ENCODE measurements around the gene NXN.
"Not testable (repeated sequence)": the region's sequence is repeated elsewhere in the genome, so short reads cannot be mapped to it uniquely, and the experiment has no call there.

The NXN gene

GRCh38 chr17:915538-916201 lies 63.9 kb downstream of the NXN start:
- peak; percentile 69 for DNase-seq

DNA sequence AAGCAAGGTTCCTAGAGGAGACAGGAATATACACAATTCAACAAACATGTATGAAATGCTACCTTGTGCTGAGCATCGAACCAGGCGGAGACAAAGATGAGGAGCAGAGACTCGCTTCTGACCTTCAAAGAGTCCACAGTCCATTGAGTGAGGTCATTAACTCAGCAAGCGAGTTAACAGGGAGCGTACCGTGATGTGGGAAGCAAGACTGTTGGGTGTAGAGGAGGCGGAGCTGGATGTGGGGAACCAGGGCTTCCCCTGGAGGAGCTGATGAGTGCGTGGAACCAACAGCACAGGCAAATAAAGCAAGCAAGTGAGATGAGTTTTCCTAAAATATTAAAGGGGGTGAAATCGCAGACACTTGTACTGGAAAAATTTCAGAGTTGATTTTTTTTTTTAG lies 65.0 kb downstream of the NXN start:
- no peak for DNase-seq

- DNase-seq, result no peak
Observed at GRCh38 chr17:913207-913606, 66.4 kb downstream of the NXN start.

- no peak for DNase-seq
Observed at GRCh38 chr17:909642-910323, 69.8 kb downstream of the NXN start.

- no peak for DNase-seq
Observed at GRCh38 chr17:907725-908124, 71.9 kb downstream of the NXN start.

DNA sequence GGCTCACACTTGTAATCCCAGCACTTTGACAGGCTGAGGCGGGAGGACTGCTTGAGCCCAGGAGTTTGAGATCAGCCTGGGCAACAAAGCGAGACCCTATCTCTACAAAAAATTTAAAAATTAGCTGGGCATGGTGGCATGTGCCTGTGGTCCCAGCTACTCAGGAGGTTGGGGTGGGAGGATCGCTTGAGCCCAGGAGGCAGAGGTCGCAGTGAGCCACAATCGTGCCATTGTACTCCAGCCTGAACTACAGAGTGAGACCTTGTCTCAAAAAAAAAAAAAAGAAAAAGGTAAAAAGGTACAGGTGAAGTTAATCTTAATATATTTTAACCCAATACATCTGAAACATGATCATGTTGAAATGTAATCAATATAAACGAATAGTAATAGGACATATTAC lies 73.9 kb downstream of the NXN start:
- DNase-seq, result not testable (repeated sequence)

DNA sequence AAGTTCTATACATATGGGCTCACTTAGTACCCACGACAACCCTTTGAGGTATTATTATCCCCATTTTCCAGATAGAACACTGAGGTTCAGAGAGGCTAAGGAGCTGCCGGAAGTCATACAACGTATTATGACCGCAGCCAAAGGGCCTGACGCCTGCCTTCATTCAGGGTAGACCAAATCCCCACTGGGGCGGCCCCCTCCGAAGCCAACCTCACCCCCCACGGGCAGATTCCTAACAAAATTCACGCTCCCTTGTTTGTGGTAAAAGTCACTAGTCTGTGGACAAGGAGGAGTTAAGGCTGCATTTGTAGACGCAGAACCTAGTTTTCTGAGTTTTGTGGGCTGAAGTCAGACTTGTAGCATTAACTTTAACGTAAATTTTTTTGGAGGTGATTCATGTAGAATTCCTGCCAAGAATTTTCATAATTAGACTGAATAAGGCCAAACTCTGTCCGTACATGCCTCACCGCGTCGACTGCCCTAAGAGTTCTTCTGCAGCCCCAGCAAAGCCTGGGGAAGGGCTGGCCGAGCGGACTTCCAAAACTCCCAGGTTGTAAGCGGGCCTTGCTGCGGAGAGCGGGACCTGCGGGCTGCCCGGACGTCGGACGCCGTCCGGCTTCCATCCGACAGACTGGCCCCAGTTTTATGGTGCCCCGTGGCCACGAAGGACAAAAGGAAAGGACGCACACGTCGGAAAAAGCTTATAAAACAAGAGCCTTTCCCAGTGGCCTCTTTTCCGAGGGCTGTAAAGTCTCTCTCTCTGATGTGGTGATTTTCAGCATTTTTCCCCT lies 75.7 kb downstream of the NXN start:
- DNase-seq, result no peak

DNA sequence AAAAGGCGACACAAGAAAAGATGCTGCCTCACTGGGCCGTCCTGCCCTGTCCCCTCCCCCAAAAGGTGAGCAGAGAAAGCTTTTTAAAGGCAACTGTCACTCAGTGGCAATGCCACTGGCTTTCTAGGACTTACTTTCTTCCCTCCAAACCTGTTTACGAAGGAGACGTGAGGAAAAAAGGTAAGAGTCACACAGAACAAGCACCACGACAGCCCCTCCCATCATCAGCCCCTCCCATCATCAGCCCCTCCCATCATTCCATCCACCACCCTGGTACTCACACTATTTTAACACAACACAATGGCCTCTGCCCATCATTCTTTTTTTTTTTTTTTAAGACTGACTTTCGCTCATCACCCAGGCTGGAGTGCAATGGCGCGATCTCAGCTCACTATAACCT lies 77.1 kb downstream of the NXN start:
- DNase-seq, result no peak

DNA sequence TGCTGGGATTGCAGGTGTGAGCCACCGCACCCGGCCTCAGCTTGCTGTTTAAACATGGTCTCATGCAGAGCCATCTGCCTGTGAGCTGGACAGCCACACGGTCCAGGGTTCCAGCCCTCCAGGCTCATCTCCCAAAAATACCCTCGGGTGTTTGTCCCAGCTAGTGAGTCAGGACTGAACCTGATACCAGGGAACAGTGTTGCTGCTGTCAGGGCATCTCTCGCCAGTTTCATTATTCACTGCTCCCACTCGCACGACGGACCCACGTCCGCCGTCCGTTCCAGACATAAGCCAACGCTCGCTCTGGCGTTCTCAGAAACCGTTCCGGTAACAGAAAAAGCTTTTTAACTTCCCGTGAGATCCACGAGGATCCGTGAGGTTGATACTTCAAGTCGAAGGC lies 77.6 kb downstream of the NXN start:
- DNase-seq, result no peak

GRCh38 chr17:901191-901950 lies 78.2 kb downstream of the NXN start:
- DNase-seq, result no peak

- DNase-seq, result no peak
Observed at GRCh38 chr17:900336-900934, 79.1 kb downstream of the NXN start.

DNA sequence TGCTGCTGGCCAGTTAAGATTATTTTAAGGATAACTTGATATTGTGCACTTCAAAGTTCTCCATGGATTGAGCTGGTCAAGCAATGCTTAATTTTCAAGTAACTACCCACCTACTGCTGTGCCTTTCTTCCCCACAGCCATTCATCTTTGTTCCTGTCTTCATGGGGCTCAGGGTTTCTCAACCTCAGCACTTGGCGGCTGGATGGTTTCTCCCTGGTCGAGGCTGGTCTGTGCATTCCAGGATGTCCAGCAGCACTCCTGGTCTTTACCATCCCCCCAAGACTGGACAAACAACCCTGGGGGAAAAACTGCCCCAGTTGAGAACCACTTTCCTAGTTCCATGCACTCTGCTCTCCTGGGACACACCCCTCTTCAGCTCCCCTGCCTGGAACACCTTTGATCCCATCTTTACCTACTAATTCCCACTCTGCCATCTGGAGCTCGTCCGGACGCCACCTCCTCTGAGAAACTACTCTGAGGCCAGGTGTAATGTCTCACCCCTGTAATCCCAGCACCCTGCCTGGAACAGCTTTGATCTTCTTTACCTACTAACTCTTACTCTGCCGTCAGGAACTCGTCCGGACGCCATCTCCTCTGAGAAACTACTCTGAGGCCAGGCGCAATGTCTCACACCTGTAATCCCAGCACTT lies 81.5 kb downstream of the NXN start:
- no peak for DNase-seq

DNA sequence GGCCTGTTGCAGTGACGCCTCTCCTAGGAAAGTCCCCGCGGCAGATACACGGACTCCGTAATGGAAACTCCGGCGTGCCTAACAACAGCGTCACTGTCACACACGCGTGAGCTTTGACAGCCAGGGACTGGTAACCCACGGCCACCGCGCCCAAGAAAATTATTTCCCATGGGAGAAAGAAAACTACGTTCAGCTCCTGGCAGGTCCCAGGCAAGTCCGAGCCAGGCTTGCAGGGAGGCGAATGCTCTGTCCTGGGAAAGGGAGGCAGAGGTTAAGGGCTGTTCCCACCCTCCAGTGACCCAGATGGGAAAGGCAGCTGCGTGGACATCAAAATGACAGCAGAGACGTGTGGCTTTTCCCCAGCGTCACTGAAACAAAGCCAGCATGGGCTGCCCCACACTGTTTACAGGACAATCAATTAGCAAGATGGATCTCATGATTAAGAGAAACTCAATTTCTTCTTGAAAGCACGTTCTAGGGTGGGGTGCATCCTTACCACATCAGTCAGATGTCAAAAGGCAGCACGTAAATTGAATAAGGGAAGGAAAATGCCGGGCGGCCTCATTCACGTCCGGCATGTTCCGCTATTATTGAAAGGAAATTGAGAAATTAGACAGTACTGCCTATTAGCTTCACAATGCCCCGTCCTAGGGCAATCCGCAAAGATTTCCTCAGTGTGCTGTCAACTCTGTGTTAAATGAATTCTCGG lies 82.5 kb downstream of the NXN start:
- DNase-seq, result no peak

GRCh38 chr17:896454-896853 lies 83.1 kb downstream of the NXN start:
- no peak for DNase-seq

DNA sequence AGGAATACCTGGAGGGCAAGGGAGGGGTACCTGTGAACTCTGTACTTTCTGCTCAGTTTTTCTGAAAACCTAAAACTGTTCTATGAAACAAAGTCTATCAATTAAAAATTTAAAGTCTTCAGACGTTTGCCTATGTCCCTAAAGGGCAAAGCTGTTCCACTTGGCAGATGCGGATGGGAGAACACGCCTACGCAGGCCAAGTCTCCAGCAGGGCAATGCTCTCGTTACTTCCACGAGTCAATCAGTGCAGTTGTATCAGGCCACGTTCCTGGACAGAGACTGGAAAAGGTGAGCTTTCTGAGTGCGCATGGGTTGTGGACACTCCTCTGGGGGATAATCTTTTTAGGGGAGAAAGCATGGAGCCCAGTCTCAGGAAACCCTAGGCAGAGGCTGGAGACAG lies 86.6 kb downstream of the NXN start:
- DNase-seq, result no peak

- DNase-seq, result no peak
Observed at GRCh38 chr17:888998-889441, 90.6 kb downstream of the NXN start.

DNA sequence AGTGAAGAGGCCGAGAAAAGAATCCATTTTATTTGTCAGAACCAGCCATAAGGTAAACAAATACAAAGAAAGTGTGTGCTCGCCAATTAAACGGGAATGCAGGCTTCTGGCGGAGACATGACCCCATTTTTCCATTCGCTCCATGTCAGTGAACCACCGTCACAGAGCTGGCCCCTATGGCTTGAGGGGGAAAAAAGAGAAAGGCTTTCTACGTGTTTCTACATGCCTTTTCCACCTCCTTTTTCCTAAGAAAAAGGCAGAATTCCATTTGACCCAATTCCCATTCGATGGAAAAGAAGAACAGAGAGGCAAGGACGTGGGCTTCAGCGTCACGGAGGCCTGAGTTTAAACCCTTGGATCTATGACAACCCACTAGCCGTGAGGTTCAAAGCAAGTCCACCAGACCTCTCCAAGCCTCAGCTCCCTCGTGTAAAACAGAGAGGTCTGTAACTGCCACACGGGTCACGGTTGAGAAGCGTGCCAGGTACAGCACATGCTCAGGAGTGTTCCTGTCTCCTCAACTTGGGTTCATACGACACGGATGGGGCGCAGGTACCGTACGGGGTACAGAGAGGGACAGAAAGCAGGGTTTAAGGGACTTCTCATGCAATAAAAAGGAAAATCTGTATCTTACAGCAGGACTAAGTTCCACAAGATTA lies 91.9 kb downstream of the NXN start:
- DNase-seq, result no peak

- DNase-seq, result no peak
Observed at GRCh38 chr17:885971-886571, 93.5 kb downstream of the NXN start.

- DNase-seq, result no peak
Observed at GRCh38 chr17:883586-883962, 96.0 kb downstream of the NXN start.

DNA sequence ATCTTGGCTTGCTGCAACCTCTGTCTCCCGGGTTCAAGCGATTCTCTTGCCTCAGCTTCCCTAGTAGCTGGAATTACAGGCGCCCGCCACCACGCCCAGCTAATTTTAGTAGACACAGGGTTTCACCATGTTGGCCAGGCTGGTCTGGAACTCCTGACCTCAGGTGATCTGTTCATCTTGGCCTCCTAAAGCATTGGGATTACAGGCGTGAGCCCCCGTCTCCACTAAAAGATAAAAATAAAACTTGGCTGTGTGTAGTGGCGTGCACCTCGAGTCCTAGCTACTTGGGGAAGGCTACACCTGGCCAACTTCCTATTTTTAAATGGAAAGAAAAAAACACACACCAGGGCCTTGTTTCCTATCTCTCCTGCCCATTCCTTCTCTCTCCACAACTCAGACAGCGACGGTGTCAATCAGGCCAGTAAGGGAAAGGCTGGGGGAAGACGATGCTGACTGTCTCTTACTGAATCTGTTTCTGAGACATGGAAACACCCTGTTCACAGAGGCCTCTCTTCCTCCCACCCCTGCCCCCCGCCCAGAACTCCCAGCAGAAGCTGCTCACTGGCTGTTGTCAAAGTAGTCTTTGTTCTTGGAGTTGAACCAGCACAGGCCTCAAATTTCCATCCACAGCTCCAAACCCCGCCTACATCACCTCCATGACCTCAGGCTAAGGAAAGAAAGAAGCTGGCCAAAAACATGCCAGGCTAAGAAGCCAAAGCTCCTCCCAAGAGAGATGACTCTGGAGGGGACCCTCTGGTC lies 96.6 kb downstream of the NXN start:
- DNase-seq, result no peak

Data from NCI-H1436 treated with DMSO at 0.1 percent for 48 hours (cell line).